OCI-LY1 (cell line): Measurements from ENCODE around the gene ACAA2.

Experiments used
- H2AFZ ChIP-seq: fragments of 200-600 bp; sonication (generic), shearing (Covaris generic); 2 replicates; pipeline ENCODE4 v1.6.0; 2014; ENCODE audit warnings: antibody characterized with exemption, mild to moderate bottlenecking, low read length
- H3F3A ChIP-seq: fragments of 200-600 bp; sonication (generic), shearing (Covaris generic); 2 replicates; pipeline ENCODE4 v1.6.0; 2014; ENCODE audit warnings: mild to moderate bottlenecking, antibody characterized with exemption, low read length, moderate library complexity; ENCODE audit not compliant: insufficient read depth
- H3K27ac ChIP-seq: fragments of 200-600 bp; sonication (generic); 2 replicates; pipeline ENCODE4 v1.5.1; 2014; ENCODE audit warnings: low read length, mixed run types, mild to moderate bottlenecking, low read depth; ENCODE audit not compliant: poor library complexity, severe bottlenecking
- H3K27me3 ChIP-seq: fragments of 200-600 bp; sonication (generic); 2 replicates; pipeline ENCODE4 v1.6.0; 2014; ENCODE audit warnings: antibody characterized with exemption, mild to moderate bottlenecking, low read length, moderate library complexity; ENCODE audit not compliant: insufficient read depth
- H3K36me3 ChIP-seq: fragments of 200-600 bp; sonication (generic); 2 replicates; pipeline ENCODE4 v1.6.1; 2014; ENCODE audit warnings: mild to moderate bottlenecking, antibody characterized with exemption, low read length, moderate library complexity, mixed read lengths; ENCODE audit not compliant: insufficient read depth
- H3K4me1 ChIP-seq: fragments of 200-600 bp; sonication (generic); 2 replicates; pipeline ENCODE4 v1.5.1; 2014; ENCODE audit warnings: mild to moderate bottlenecking, low read length, moderate library complexity; ENCODE audit not compliant: insufficient read depth, severe bottlenecking
- H3K4me2 ChIP-seq: fragments of 200-600 bp; sonication (generic), shearing (Covaris generic); 2 replicates; pipeline ENCODE4 v1.6.1; 2014; ENCODE audit warnings: low read length
- H3K4me3 ChIP-seq: fragments of 200-600 bp; sonication (generic); 2 replicates; pipeline ENCODE4 v1.5.1; 2014; ENCODE audit warnings: low read length, low read depth, mild to moderate bottlenecking, mixed read lengths; ENCODE audit not compliant: poor library complexity, severe bottlenecking
- H3K79me2 ChIP-seq: fragments of 200-600 bp; shearing (Covaris generic); 2 replicates; pipeline ENCODE4 v1.6.1; 2016; ENCODE audit warnings: mixed run types, low read length, mixed read lengths; ENCODE audit not compliant: insufficient read depth
- H3K9ac ChIP-seq: fragments of 200-600 bp; sonication (generic), shearing (Covaris generic); 2 replicates; pipeline ENCODE4 v1.6.1; 2014; ENCODE audit warnings: mild to moderate bottlenecking, low read length, mixed read lengths
- H3K9me2 ChIP-seq: fragments of 200-600 bp; sonication (generic), shearing (Covaris generic); 2 replicates; pipeline ENCODE4 v1.6.1; 2014; ENCODE audit warnings: low read depth, mild to moderate bottlenecking, low read length, mixed read lengths
- H3K9me3 ChIP-seq: fragments of 200-600 bp; shearing (Covaris generic); 2 replicates; pipeline ENCODE4 v1.6.1; 2014; ENCODE audit warnings: low read length, mixed read lengths
- H4K20me1 ChIP-seq: fragments of 200-600 bp; sonication (generic), shearing (Covaris generic); 2 replicates; pipeline ENCODE4 v1.6.0; 2016; ENCODE audit warnings: mild to moderate bottlenecking, low read length; ENCODE audit not compliant: insufficient read depth
- EZH2 ChIP-seq: fragments of 200-600 bp; sonication (generic), shearing (Covaris generic); IDR thresholded peaks from 2 replicates; pipeline ENCODE4 v1.8.0; 2017; ENCODE audit warnings: borderline replicate concordance, mixed run types, mild to moderate bottlenecking, antibody characterized with exemption, low read length, moderate library complexity, mixed read lengths
- TF ChIP-seq, protein P1 (sequence below): fragments of 200-600 bp; sonication (generic), shearing (Covaris generic); IDR thresholded peaks from 2 replicates; pipeline ENCODE4 v1.5.1; 2017; ENCODE audit warnings: mild to moderate bottlenecking, antibody characterized with exemption, low read length, moderate library complexity, mixed read lengths

Gene ACAA2

DNA sequence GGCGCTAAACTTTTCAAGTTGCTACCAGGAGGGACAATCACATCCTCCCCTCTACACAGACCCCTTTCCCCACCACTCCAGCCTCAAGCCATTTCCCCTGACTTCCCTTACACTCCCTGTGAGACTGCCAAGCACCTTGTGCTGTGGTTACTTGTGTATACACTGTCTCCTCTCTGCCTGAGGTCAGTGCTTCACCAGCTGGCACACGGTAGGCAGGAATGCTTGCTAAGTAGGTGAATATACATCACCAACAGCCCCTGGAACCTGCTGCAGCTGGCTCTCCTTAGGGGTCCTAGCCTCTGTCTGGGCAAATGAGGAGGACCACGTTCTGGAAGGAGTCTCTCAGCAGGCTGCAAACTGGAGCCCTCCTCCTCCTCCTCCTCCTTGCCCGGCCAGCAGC lies 38.3 kb upstream of the ACAA2 start:
- H3K27me3 ChIP-seq, result no peaks in the 10 kb centered on the region
- no peaks in the 10 kb centered on the region for H3K9me2 ChIP-seq
- no peaks in the 10 kb centered on the region for H4K20me1 ChIP-seq
- no peak overlapping the region for H2AFZ ChIP-seq
- no peak overlapping the region for H3K27ac ChIP-seq
- no peaks in the 10 kb centered on the region for H3K79me2 ChIP-seq
- H3K9ac ChIP-seq, result no peak overlapping the region
- TF ChIP-seq, protein P1, sequence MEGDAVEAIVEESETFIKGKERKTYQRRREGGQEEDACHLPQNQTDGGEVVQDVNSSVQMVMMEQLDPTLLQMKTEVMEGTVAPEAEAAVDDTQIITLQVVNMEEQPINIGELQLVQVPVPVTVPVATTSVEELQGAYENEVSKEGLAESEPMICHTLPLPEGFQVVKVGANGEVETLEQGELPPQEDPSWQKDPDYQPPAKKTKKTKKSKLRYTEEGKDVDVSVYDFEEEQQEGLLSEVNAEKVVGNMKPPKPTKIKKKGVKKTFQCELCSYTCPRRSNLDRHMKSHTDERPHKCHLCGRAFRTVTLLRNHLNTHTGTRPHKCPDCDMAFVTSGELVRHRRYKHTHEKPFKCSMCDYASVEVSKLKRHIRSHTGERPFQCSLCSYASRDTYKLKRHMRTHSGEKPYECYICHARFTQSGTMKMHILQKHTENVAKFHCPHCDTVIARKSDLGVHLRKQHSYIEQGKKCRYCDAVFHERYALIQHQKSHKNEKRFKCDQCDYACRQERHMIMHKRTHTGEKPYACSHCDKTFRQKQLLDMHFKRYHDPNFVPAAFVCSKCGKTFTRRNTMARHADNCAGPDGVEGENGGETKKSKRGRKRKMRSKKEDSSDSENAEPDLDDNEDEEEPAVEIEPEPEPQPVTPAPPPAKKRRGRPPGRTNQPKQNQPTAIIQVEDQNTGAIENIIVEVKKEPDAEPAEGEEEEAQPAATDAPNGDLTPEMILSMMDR, result no peak
- TF ChIP-seq EZH2, result no peak
- no peak overlapping the region for H3K4me3 ChIP-seq
- no peak overlapping the region for H3K4me2 ChIP-seq
- no peaks in the 10 kb centered on the region for H3F3A ChIP-seq
- no peaks in the 10 kb centered on the region for H3K4me1 ChIP-seq
- H3K36me3 ChIP-seq, result no peaks in the 10 kb centered on the region
- H3K9me3 ChIP-seq, result no peaks in the 10 kb centered on the region

DNA sequence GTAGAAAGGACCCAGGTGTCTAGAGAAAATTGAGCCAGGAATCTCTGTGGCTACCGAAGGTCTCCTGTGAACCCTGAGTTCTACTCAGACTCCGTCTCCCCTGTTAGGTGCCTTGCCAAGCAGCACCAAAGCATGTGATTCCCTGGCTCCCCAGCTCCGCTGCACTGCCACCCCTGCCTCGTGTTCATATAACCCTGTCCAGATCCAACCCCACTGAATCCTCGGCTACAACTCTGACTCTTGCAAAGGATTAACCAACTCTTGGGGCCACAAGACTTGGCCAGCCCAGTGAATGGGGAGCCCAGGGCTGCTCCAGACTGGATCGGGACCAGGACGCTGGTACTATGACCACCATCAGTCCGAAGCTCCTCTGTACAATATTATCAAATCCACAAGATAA lies 37.3 kb upstream of the ACAA2 start:
- H3K36me3 ChIP-seq, result no peaks in the 10 kb centered on the region

DNA sequence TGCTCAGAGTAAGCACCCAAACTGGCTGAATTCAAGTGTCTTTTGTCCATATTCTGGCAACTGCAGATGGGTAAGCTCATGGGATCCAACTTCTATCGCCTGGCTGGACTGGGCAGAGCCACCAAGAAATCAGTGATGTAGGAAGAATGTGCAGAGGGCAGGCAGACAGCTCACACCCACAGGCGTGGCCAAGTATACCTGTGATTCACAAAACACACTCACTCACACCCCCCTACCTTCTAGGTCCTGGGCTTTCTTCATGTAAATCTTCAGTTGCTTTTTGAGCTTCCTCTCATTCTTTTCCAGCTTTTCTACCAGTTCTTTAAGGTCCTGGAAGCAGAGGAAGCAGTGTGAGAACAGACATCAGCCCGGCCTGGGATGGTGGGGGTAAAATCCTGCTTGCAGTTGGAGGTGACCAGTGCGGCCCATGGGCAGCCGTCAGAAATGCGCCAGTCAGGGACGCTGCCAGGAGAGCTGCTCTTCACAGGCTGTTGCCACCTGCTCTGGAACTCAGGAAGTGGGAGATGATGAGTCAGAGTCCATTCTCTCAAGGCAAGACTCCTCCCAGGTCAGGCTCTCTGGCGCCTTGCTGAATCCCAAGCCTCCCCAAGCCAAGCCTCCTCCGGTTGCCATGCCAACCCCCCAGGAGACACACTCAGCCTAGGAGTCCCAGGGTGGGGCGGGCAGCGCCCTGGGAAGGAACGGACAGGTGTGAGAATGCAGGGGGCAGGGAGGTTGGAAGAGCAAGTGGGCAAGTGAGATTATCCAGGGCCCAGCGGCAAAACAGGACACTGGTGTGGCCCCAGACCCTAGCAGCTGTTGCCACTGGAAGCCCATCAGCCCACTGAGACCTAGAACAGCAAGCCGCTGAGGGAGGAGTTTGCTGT lies 36.2 kb upstream of the ACAA2 start:
- Histone ChIP-seq H3K79me2 (no peaks in the 10 kb centered on the region), H3K27me3 (no peaks in the 10 kb centered on the region), H3K9ac (no peak overlapping the region), H3K27ac (no peak overlapping the region), H3F3A (no peaks in the 10 kb centered on the region), H3K4me2 (no peak overlapping the region), H2AFZ (no peak overlapping the region), H3K9me2 (no peaks in the 10 kb centered on the region), H4K20me1 (no peaks in the 10 kb centered on the region), H3K4me3 (no peak overlapping the region), H3K9me3 (no peaks in the 10 kb centered on the region), H3K36me3 (no peaks in the 10 kb centered on the region), H3K4me1 (no peaks in the 10 kb centered on the region)
- no peak for TF ChIP-seq EZH2
- TF ChIP-seq, protein P1, result no peak

More for the DNA sequence above, 37.3 kb upstream of the ACAA2 start:
- Histone ChIP-seq H2AFZ (no peak overlapping the region), H3K27ac (no peak overlapping the region), H3K79me2 (no peaks in the 10 kb centered on the region), H3K9me3 (no peaks in the 10 kb centered on the region), H4K20me1 (no peaks in the 10 kb centered on the region), H3K9me2 (no peaks in the 10 kb centered on the region), H3K4me1 (no peaks in the 10 kb centered on the region), H3K4me3 (no peak overlapping the region), H3K9ac (no peak overlapping the region), H3K27me3 (no peaks in the 10 kb centered on the region), H3K4me2 (no peak overlapping the region), H3F3A (no peaks in the 10 kb centered on the region)
- TF ChIP-seq EZH2, result no peak
- TF ChIP-seq, protein P1, result no peak
